Colonic mucosa (tissue), 4 donors: ENCODE data around the gene PRSS22. TPM values are rescaled to one million over a fixed set of nuclear protein-coding genes. Genes with fewer than 3 reads are reported as not detected.

Source experiments
- DNase-seq: peaks from one replicate; pipeline ENCODE4 v3.0.0-alpha.2; 2020
- H3K27ac ChIP-seq: fragments of 200-600 bp; one replicate; pipeline ENCODE4 v1.8.0; 2021
- H3K27me3 ChIP-seq: fragments of 200-600 bp; one replicate; pipeline ENCODE4 v1.8.0; 2021
- H3K36me3 ChIP-seq: fragments of 200-600 bp; one replicate; pipeline ENCODE4 v1.8.0; 2021
- H3K4me1 ChIP-seq: fragments of 200-600 bp; one replicate; pipeline ENCODE4 v1.8.0; 2021; ENCODE audit warnings: mild to moderate bottlenecking
- H3K4me3 ChIP-seq: fragments of 200-600 bp; one replicate; pipeline ENCODE4 v1.8.0; 2021
- H3K9ac ChIP-seq, 2 donors: one replicate each; pipeline ENCODE4 v1.7.0; 2013; ENCODE audit warnings: control low read depth in 2 of 2, low read depth in 2 of 2, low read length in 2 of 2
- H3K9me3 ChIP-seq: fragments of 200-600 bp; one replicate; pipeline ENCODE4 v1.8.0; 2021
- CTCF ChIP-seq: fragments of 200-600 bp; IDR thresholded peaks from one replicate; pipeline ENCODE4 v1.8.0; 2022; ENCODE audit warnings: antibody characterized with exemption, mild to moderate bottlenecking
- intact Hi-C: fragments of 100-400 bp; cut with DNase I; formaldehyde crosslinking; loops from one replicate; pipeline ENCODE4 v1.14.1; 2022
- total RNA-seq, 2 donors: library from RNA; stranded (reverse); fragmentation: NEBNext Ultra II Directional in 1 of 2; extraction: Animal tissue kit (Norgen Biotek cat#: 25700) in 1 of 2; gene quantifications; one replicate each; pipeline ENCODE4 v1.2.1, GENCODE V29; 2021
- donor health status: healthy.
- donor health status: DM: no; HTN: no; CAD: no.
- donor health status: DM: no; HTN: no; CAD: no.

Gene PRSS22
- total RNA-seq, 2 donors from 2014 or later = 6.1 to 6.7 TPM

- no peak overlapping the region for H3K9ac ChIP-seq
- TF ChIP-seq CTCF = no peak
- H3K36me3 ChIP-seq = no peaks in the 10 kb centered on the region
- intact Hi-C loops = no loop called here
- no peak overlapping the region for H3K27ac ChIP-seq
- no peaks in the 10 kb centered on the region for H3K9me3 ChIP-seq
- no peak overlapping the region for H3K4me3 ChIP-seq
- H3K4me1 ChIP-seq = no peaks in the 10 kb centered on the region
- H3K27me3 ChIP-seq = no peaks in the 10 kb centered on the region
- no peak for DNase-seq
Observed at GRCh38 chr16:2821487-2822157, 36.3 kb downstream of the PRSS22 start.

- intact Hi-C loops = no loop called here
- no peak overlapping the region for H3K4me3 ChIP-seq
- H3K4me1 ChIP-seq = no peaks in the 10 kb centered on the region
- H3K27ac ChIP-seq = no peak overlapping the region
- H3K9me3 ChIP-seq = no peaks in the 10 kb centered on the region
- H3K36me3 ChIP-seq = no peaks in the 10 kb centered on the region
- H3K9ac ChIP-seq = no peak overlapping the region
- TF ChIP-seq CTCF = no peak
- H3K27me3 ChIP-seq = no peaks in the 10 kb centered on the region
- DNase-seq = no peak
Observed at GRCh38 chr16:2820836-2821486, 37.0 kb downstream of the PRSS22 start.

GRCh38 chr16:2819939-2820835 is 37.8 kb downstream of the PRSS22 start:
- Histone ChIP-seq H3K36me3 (no peaks in the 10 kb centered on the region), H3K4me1 (no peaks in the 10 kb centered on the region), H3K9ac (no peak overlapping the region), H3K9me3 (no peaks in the 10 kb centered on the region), H3K4me3 (no peak overlapping the region), H3K27me3 (no peaks in the 10 kb centered on the region), H3K27ac (no peak overlapping the region)
- DNase-seq = no peak
- no peak for TF ChIP-seq CTCF
- intact Hi-C loops = no loop called here

- Histone ChIP-seq H3K27ac (no peak overlapping the region), H3K36me3 (no peaks in the 10 kb centered on the region), H3K4me1 (no peaks in the 10 kb centered on the region), H3K27me3 (no peaks in the 10 kb centered on the region), H3K9me3 (no peaks in the 10 kb centered on the region), H3K4me3 (no peak overlapping the region), H3K9ac (no peak overlapping the region)
- TF ChIP-seq CTCF = no peak
- DNase-seq = no peak
- intact Hi-C loops = no loop called here
Observed at GRCh38 chr16:2819179-2819938, 38.6 kb downstream of the PRSS22 start.
